Chondrocyte (in vitro differentiated cells): ENCODE measurements around the gene GFI1B. TPM values are rescaled to one million over a fixed set of nuclear protein-coding genes. Genes with fewer than 3 reads are reported as not detected.
"Not testable (repeated sequence)": the region's sequence is repeated elsewhere in the genome, so short reads cannot be mapped to it uniquely, and the experiment has no call there.

Source experiments
- DNase-seq: peaks from one replicate; pipeline ENCODE4 v3.0.0; 2021; ENCODE audit warnings: mixed read lengths, low spot score
- H3K27ac Mint-ChIP-seq: one replicate; pipeline ENCODE4 v1.8.0; 2021; ENCODE audit warnings: mild to moderate bottlenecking, moderate library complexity, mixed read lengths; ENCODE audit not compliant: unreplicated experiment
- H3K27me3 Mint-ChIP-seq: 2 replicates; pipeline ENCODE4 v1.8.0; 2021; ENCODE audit warnings: low read depth, mixed read lengths
- H3K36me3 Mint-ChIP-seq: 2 replicates; pipeline ENCODE4 v1.8.0; 2021; ENCODE audit warnings: low read depth, mixed read lengths
- H3K4me1 Mint-ChIP-seq: 2 replicates; pipeline ENCODE4 v1.8.0; 2021; ENCODE audit warnings: low read depth, mild to moderate bottlenecking, mixed read lengths
- H3K4me3 Mint-ChIP-seq: one replicate; pipeline ENCODE4 v1.8.0; 2021; ENCODE audit warnings: mild to moderate bottlenecking, moderate library complexity, mixed read lengths; ENCODE audit not compliant: unreplicated experiment
- H3K9me3 Mint-ChIP-seq: 2 replicates; pipeline ENCODE4 v1.8.0; 2021; ENCODE audit warnings: low read depth, mixed read lengths
- CTCF ChIP-seq: fragments of 200-600 bp; sonication (generic); IDR thresholded peaks from 2 replicates; pipeline ENCODE4 v1.5.0; 2021; ENCODE audit warnings: antibody characterized with exemption, mild to moderate bottlenecking, moderate library complexity
- total RNA-seq: library from RNA; stranded (reverse); gene quantifications from 3 replicates; pipeline ENCODE4 v1.2.1, GENCODE V29; 2021

The GFI1B gene
- total RNA-seq, 1 donor from 2014 or later: not detected

- Mint-ChIP-seq H3K27me3 (peaks cover 13% of the 10 kb centered on the region), H3K4me3 (no peak overlapping the region), H3K9me3 (peaks cover 17% of the 10 kb centered on the region), H3K4me1 (no peaks in the 10 kb centered on the region), H3K27ac (no peak overlapping the region), H3K36me3 (peaks cover 2% of the 10 kb centered on the region)
- no peak for DNase-seq
- TF ChIP-seq CTCF: no peak
Observed at GRCh38 chr9:132955123-132955522, 23.4 kb upstream of the GFI1B start.

- Mint-ChIP-seq H3K27ac (no peak overlapping the region), H3K9me3 (peaks cover 17% of the 10 kb centered on the region), H3K27me3 (peaks cover 15% of the 10 kb centered on the region), H3K4me1 (no peaks in the 10 kb centered on the region), H3K4me3 (no peak overlapping the region), H3K36me3 (peaks cover 2% of the 10 kb centered on the region)
- no peak for TF ChIP-seq CTCF
- no peak for DNase-seq
Observed at GRCh38 chr9:132955768-132956167, 22.7 kb upstream of the GFI1B start.

- DNase-seq: no peak
- no peak for TF ChIP-seq CTCF
- H3K4me3 Mint-ChIP-seq: no peak overlapping the region
- peaks cover 17% of the 10 kb centered on the region for H3K9me3 Mint-ChIP-seq
- no peak overlapping the region for H3K27ac Mint-ChIP-seq
- peaks cover 19% of the 10 kb centered on the region for H3K27me3 Mint-ChIP-seq
- H3K36me3 Mint-ChIP-seq: peaks cover 3% of the 10 kb centered on the region
- no peaks in the 10 kb centered on the region for H3K4me1 Mint-ChIP-seq
Observed at GRCh38 chr9:132957805-132958204, 20.7 kb upstream of the GFI1B start.

- H3K4me3 Mint-ChIP-seq: no peak overlapping the region
- TF ChIP-seq CTCF: no peak
- no peak overlapping the region for H3K27ac Mint-ChIP-seq
- DNase-seq: no peak
- H3K9me3 Mint-ChIP-seq: peaks cover 11% of the 10 kb centered on the region
- peaks cover 21% of the 10 kb centered on the region for H3K27me3 Mint-ChIP-seq
- peaks cover 3% of the 10 kb centered on the region for H3K36me3 Mint-ChIP-seq
- no peaks in the 10 kb centered on the region for H3K4me1 Mint-ChIP-seq
Observed at GRCh38 chr9:132961002-132961401, 17.5 kb upstream of the GFI1B start.

GRCh38 chr9:132965478-132965877 is 13.0 kb upstream of the GFI1B start:
- H3K4me1 Mint-ChIP-seq: no peaks in the 10 kb centered on the region
- no peak for TF ChIP-seq CTCF
- no peak overlapping the region for H3K27ac Mint-ChIP-seq
- DNase-seq: no peak
- no peaks in the 10 kb centered on the region for H3K9me3 Mint-ChIP-seq
- peaks cover 1% of the 10 kb centered on the region for H3K36me3 Mint-ChIP-seq
- H3K27me3 Mint-ChIP-seq: peaks cover 31% of the 10 kb centered on the region
- no peak overlapping the region for H3K4me3 Mint-ChIP-seq

- H3K4me1 Mint-ChIP-seq, DNase-seq, H3K4me3 Mint-ChIP-seq, H3K36me3 Mint-ChIP-seq, H3K9me3 Mint-ChIP-seq, H3K27ac Mint-ChIP-seq: not testable (repeated sequence)
- peaks cover 29% of the 10 kb centered on the region for H3K27me3 Mint-ChIP-seq
Observed at GRCh38 chr9:132967908-132968307, 10.6 kb upstream of the GFI1B start.
